NB4 (cell line): ENCODE measurements around the gene TEX13D.

Source experiments
- MYC ChIP-seq: IDR thresholded peaks from 2 replicates; pipeline ENCODE4 v1.6.1; 2011; ENCODE audit warnings: low read depth, low read length
- POLR2A ChIP-seq: IDR thresholded peaks from 2 replicates; pipeline ENCODE4 v1.6.1; 2011; ENCODE audit warnings: mild to moderate bottlenecking; ENCODE audit not compliant: insufficient read length; ENCODE audit errors: extremely low read depth
- TF ChIP-seq, protein P1 (sequence below): IDR thresholded peaks from one replicate; pipeline ENCODE4 v1.5.1; 2012; ENCODE audit warnings: low read depth, low read length
- TF ChIP-seq, protein P2 (sequence below): IDR thresholded peaks from 2 replicates; pipeline ENCODE4 v1.6.1; 2011; ENCODE audit warnings: low read depth, low read length

DNA sequence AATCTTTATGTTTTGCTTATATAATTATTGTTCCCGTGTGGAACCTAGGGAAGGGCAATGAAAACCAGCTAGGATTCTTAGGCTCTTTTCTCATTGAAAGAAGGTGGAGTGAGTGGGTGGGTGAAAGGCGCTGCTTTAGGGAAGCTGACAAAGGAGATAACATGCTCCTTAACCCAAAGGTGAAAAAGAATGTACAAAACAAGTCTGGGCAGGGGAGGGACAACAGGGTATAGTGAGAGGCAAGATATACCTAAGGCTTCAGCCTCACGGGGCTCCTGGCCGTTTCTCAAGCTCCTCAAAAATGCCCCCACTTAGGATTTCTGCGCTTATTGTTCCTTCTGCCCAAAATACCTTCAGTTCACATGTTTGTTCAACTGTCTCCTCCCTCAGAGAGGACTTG is 15.7 kb downstream of the TEX13D start:
- TF ChIP-seq, protein P1, sequence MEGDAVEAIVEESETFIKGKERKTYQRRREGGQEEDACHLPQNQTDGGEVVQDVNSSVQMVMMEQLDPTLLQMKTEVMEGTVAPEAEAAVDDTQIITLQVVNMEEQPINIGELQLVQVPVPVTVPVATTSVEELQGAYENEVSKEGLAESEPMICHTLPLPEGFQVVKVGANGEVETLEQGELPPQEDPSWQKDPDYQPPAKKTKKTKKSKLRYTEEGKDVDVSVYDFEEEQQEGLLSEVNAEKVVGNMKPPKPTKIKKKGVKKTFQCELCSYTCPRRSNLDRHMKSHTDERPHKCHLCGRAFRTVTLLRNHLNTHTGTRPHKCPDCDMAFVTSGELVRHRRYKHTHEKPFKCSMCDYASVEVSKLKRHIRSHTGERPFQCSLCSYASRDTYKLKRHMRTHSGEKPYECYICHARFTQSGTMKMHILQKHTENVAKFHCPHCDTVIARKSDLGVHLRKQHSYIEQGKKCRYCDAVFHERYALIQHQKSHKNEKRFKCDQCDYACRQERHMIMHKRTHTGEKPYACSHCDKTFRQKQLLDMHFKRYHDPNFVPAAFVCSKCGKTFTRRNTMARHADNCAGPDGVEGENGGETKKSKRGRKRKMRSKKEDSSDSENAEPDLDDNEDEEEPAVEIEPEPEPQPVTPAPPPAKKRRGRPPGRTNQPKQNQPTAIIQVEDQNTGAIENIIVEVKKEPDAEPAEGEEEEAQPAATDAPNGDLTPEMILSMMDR, result no peak
- no peak for TF ChIP-seq MYC
- TF ChIP-seq POLR2A, result no peak
- TF ChIP-seq, protein P2, sequence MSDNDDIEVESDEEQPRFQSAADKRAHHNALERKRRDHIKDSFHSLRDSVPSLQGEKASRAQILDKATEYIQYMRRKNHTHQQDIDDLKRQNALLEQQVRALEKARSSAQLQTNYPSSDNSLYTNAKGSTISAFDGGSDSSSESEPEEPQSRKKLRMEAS, result no peak
